Measurements from ENCODE around the gene XG. TPM values are rescaled to one million over a fixed set of nuclear protein-coding genes. Genes with fewer than 3 reads are reported as not detected.
A peak's percentile ranks its signal among the peaks of the same experiment; 100 is the strongest.
"Not testable (repeated sequence)": the region's sequence is repeated elsewhere in the genome, so short reads cannot be mapped to it uniquely, and the experiment has no call there.

The XG gene
- total and polyA plus RNA-seq, 2 of the 8 experiments (the other 6 are each of a cell fraction or from before 2014, with no cell fraction given), result 0.33 to 0.78 TPM

- H3K9me3 ChIP-seq (ENCODE audit: insufficient read depth in 2 of 2, low read depth in 1 of 2, low read length in 1 of 2); H4K91ac ChIP-seq (replicated peaks; ENCODE audit: insufficient read length, low read length); H3K4ac ChIP-seq (replicated peaks; ENCODE audit: insufficient read length, low read depth, low read length); H2BK12ac ChIP-seq (ENCODE audit: low read depth, low read length); H3K56ac ChIP-seq (replicated peaks; ENCODE audit: insufficient read length, low read depth, low read length); DNase-seq (ENCODE audit: low read depth in 1 of 2, low spot score in 2 of 2); H4K8ac ChIP-seq (ENCODE audit: extremely low read depth, insufficient read depth, low read length); H3K79me1 ChIP-seq (ENCODE audit: low read depth, low read length); H3K23me2 ChIP-seq (ENCODE audit: low read depth, low read length); H3K27me3 ChIP-seq (replicated peaks in 1 of 4; ENCODE audit: control insufficient read depth in 3 of 4, extremely low read depth in 1 of 4, insufficient read depth in 3 of 4, low read length in 3 of 4); H3K9ac ChIP-seq (replicated peaks in 1 of 4; ENCODE audit: extremely low read depth in 1 of 4, low read depth in 3 of 4, low read length in 3 of 4); H3K79me2 ChIP-seq (ENCODE audit: control insufficient read depth in 1 of 2, insufficient read depth in 2 of 2, low read length in 2 of 2); CTCF ChIA-PET (ENCODE audit: partially characterized antibody); H3K23ac ChIP-seq (ENCODE audit: insufficient read length); H3K36me3 ChIP-seq (ENCODE audit: control insufficient read depth in 2 of 4, insufficient read depth in 4 of 4, low read length in 3 of 4); POLR2A ChIA-PET (ENCODE audit: partially characterized antibody); H2AFZ ChIP-seq (ENCODE audit: low read length); FAIRE-seq; H2BK15ac ChIP-seq (ENCODE audit: low read length); H4K20me1 ChIP-seq (replicated peaks in 1 of 2; ENCODE audit: control insufficient read depth in 1 of 2, insufficient read depth in 2 of 2, low read length in 2 of 2); H3K14ac ChIP-seq (ENCODE audit: insufficient read length): not testable (repeated sequence)
- peak overlapping the region; percentile 65; the same call in 1 of the 2 replicates for H2AK5ac ChIP-seq (ENCODE audit: low read depth, low read length)
- WGBS, 2 experiments (ENCODE audit: extremely low coverage in 1 of 2, insufficient coverage in 1 of 2, insufficient read length in 1 of 2, insufficient replicate concordance in 2 of 2, low coverage in 1 of 2, low lambda C conversion rate in 2 of 2, missing lambda C conversion rate in 1 of 2), result 26% methylated on average over 11 of the region's 12 CpGs; no CpG with 5 or more reads in 1 of the 2 experiments
- peak overlapping the region; percentile 94; the same call in 1 of the 2 replicates for H2BK5ac ChIP-seq (ENCODE audit: low read depth, low read length)
- peak overlapping the region; percentile 83 for H2BK120ac ChIP-seq (replicated peaks; ENCODE audit: low read depth, low read length)
- H3K27ac ChIP-seq (ENCODE audit: low read depth, low read length), result peak overlapping the region; percentile 45; the same call in 1 of the 2 replicates
- H3K18ac ChIP-seq (ENCODE audit: extremely low read depth, low read length), result peak overlapping the region; percentile 95
- H4K5ac ChIP-seq (ENCODE audit: insufficient read length, low read depth, low read length), result peak overlapping the region; percentile 96
- H3K4me1 ChIP-seq (replicated peaks in 1 of 4; ENCODE audit: control insufficient read depth in 3 of 4, insufficient read depth in 4 of 4, low read length in 3 of 4), result peaks cover 0 to 11% (median 7%) of the 10 kb centered on the region in 4 experiments; a peak in 4 of 7 replicates
- peak overlapping the region; percentile 37 to 74 for H3K4me2 ChIP-seq (ENCODE audit: insufficient read depth in 1 of 2, low read depth in 2 of 2, low read length in 2 of 2)
- TF ChIP-seq TCF12 (IDR thresholded peaks at IDR 0.05; ENCODE audit: low read depth, low read length) (peak; percentile 38; the same call in 1 of the 2 replicates), KDM1A (IDR thresholded peaks at IDR 0.05; ENCODE audit: borderline replicate concordance, low read length) (peak; percentile 37; the same call in 1 of the 2 replicates), TAF1 (IDR thresholded peaks at IDR 0.05; ENCODE audit: low read depth, low read length) (0 out of 2 replicates have a peak, but pooled peaks have one; percentile 24)
- H3K4me3 ChIP-seq (ENCODE audit: extremely low read depth in 1 of 4, insufficient read depth in 2 of 4, low read depth in 3 of 4, low read length in 4 of 4), result peak overlapping the region in 1 of 4 experiments; percentile 15; a peak in 1 of 8 replicates
- peak overlapping the region; percentile 61; the same call in 1 of the 2 replicates for H2BK20ac ChIP-seq (ENCODE audit: low read length)
Measured at GRCh38 chrX:2780472-2781225, 28.8 kb downstream of the XG start.
